HFF-Myc (cell line): ENCODE data around the gene DEFB125.

ENCODE experiments used
- DNase-seq: peaks from one replicate; pipeline ENCODE4 v3.0.0-alpha.2; 2011; ENCODE audit warnings: low read depth; ENCODE audit errors: extremely low read depth
- H3K4me3 ChIP-seq: replicated peaks from 2 replicates; pipeline ENCODE4 v1.5.1; 2011; ENCODE audit warnings: low read depth, mild to moderate bottlenecking, control low read depth, low read length
- TF ChIP-seq, protein P1 (sequence below): IDR thresholded peaks from 2 replicates; pipeline ENCODE4 v1.5.1; 2012; ENCODE audit warnings: mild to moderate bottlenecking, low read depth, low read length, control low read depth; ENCODE audit errors: missing control alignments

The DEFB125 gene, protein sequence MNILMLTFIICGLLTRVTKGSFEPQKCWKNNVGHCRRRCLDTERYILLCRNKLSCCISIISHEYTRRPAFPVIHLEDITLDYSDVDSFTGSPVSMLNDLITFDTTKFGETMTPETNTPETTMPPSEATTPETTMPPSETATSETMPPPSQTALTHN

DNA sequence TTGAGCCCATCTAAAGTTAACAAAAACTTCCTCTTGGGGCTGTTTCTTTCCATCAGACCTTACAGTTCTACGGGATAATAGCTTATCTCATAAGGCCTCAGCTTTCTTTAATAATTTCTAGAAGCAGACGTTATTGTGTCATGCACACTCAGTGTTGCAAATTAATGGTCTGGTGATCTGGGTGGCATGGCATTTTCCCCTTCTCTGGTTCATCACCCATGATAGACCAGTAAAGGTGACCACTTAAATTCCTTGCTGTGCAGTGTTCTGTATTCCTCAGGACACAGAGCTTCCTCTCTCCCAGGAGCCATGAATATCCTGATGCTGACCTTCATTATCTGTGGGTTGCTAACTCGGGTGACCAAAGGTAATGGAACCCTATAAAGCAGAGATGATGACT, at the start of gene DEFB125:
TSS of gene DEFB125 (plus strand) at position 272 of the 400 bp plus-strand sequence. CDS start at position 310, 38 bp downstream.
- no peak within 1 kb of the TSS for H3K4me3 ChIP-seq
- TF ChIP-seq, protein P1, sequence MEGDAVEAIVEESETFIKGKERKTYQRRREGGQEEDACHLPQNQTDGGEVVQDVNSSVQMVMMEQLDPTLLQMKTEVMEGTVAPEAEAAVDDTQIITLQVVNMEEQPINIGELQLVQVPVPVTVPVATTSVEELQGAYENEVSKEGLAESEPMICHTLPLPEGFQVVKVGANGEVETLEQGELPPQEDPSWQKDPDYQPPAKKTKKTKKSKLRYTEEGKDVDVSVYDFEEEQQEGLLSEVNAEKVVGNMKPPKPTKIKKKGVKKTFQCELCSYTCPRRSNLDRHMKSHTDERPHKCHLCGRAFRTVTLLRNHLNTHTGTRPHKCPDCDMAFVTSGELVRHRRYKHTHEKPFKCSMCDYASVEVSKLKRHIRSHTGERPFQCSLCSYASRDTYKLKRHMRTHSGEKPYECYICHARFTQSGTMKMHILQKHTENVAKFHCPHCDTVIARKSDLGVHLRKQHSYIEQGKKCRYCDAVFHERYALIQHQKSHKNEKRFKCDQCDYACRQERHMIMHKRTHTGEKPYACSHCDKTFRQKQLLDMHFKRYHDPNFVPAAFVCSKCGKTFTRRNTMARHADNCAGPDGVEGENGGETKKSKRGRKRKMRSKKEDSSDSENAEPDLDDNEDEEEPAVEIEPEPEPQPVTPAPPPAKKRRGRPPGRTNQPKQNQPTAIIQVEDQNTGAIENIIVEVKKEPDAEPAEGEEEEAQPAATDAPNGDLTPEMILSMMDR, result no peak
- no peak for DNase-seq

DNA sequence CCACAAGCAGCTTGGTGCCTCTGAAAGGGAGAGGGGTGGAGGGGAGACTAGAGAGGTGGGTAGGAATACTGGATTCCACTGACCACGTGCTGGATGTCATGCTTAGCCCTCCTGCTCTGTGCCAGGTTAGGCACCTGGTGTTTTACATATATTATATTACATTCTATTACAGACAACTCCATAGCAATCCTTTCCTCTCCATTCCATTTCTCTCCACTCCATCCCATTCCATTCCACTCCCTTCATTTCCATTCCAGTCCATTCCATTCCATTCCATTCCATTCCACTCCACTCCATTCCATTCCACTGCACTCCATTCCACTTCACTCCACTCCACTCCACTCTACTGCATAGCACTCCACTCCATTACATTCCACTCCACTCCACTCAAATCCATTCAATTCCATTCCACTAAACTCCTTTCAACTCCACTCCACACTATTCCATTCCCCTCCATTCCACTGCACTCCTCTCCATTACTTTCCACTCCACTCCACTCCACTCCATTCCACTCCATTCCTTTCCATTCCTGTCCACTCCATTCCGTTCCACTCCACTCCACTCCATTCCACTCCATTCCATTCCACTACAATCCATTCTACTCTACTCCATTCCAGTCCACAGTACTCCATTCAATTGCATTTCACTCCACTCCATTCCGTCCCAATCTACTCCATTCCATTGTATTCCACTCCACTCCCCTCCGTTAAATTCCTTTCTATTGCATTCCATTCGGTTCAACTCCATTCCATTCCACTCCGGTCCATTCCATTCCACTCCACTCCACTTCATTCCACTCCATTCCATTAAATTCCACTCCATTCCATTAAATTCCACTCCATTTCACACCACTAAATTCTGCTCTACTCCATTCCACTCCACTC, 27.2 kb upstream of the DEFB125 start:
- TF ChIP-seq, protein P1, result no peak
- DNase-seq, result no peak
- H3K4me3 ChIP-seq, result no peak overlapping the region

DNA sequence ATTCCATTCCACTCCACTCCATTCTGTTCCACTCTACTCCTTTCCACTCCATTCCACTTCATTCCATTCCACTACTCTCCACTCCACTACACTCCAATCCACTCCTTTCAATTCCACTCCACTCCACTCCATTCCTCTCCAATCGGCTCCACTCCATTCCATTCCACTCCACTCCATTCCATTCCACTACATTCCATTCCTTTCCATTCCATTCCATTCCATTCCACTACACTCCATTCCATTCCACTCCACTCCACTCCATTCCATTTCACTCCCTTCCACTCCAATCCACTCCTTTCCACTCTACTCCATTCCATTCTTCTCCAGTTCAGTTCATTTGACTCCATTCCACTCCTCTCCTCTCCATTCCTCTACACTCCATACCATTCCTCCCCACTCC, 26.2 kb upstream of the DEFB125 start:
- H3K4me3 ChIP-seq, result no peak overlapping the region
- no peak for DNase-seq
- TF ChIP-seq, protein P1, result no peak

DNA sequence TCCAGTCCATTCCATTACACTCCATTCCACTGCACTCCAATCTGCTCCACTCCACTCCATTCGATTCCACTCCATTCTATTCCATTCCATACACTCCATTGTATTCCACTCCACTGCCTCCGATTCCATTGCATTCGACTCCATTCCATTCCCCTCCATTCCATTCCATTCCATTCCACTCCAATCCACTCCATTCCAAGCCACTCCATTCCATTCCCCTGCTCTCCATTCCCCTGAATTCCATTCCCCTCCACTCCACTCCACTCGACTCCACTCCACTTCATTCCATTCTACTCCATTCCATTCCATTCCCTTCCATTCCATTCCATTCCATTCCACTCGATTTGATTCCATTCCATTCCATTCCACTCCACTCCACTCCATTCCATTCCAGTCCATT, 25.7 kb upstream of the DEFB125 start:
- TF ChIP-seq, protein P1, result no peak

DNA sequence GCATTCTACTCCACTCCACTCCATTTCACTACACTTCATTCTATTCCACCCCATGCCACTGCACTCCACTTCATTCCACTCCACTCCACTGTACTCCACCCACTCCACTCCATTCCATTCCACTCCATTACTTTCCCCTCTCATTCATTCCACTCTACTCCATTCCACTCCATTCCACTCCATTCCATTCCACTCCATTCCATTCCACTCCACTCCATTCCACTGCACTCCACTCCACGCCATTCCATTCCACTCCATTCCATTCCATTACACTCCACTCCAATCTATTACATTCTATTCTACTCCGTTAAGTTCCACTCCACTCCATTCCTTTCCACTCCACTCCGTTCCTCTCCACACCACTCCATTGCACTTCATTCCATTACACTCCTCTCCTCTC, 25.0 kb upstream of the DEFB125 start:
- no peak overlapping the region for H3K4me3 ChIP-seq
- TF ChIP-seq, protein P1, result no peak
- DNase-seq, result no peak

More for the DNA sequence above, 25.7 kb upstream of the DEFB125 start:
- H3K4me3 ChIP-seq, result no peak overlapping the region
- no peak for DNase-seq

DNA sequence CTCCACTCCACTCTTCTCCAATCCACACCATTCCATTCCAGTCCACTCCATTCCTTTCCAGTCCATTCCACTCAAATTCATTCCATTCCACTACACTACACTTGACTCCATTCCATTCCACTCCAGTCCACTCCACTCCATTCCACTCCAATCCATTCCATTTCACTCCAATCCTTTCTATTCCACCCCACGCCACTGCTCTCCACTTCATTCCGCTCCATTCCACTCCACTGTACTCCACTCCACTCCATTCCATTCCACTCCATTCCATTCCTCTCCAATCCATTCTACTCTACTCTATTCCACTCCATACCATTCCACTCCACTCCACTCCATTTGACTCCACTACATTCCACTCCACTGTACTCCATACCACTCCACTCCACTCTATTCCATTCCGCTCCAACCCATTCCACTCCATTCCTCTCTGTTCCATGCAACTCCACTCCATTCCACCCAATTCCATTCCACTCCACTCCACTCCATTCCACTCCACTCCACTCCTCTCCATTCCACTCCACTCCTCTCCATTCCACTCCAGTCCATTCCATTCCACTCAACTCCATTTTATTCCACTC, 23.4 kb upstream of the DEFB125 start:
- no peak for DNase-seq
- TF ChIP-seq, protein P1, result no peak

More for the DNA sequence above, 23.4 kb upstream of the DEFB125 start:
- H3K4me3 ChIP-seq, result no peak overlapping the region
